Muscle layer of duodenum (tissue), 2 donors: ENCODE measurements around the gene DISC1.

Experiments used
- H3K27ac ChIP-seq: one replicate; pipeline ENCODE4 v1.7.0; 2013; ENCODE audit warnings: mild to moderate bottlenecking, low read length
- H3K27me3 ChIP-seq: one replicate; pipeline ENCODE4 v1.7.0; 2013; ENCODE audit warnings: low read depth, mild to moderate bottlenecking, control low read depth, low read length
- H3K36me3 ChIP-seq, 2 donors: one replicate each; pipeline ENCODE4 v1.7.0; 2013; ENCODE audit warnings: low read length in 2 of 2, control low read depth in 1 of 2, mild to moderate bottlenecking in 1 of 2; ENCODE audit not compliant: insufficient read depth in 2 of 2, control insufficient read depth in 1 of 2
- H3K4me1 ChIP-seq, 2 donors: one replicate each; pipeline ENCODE4 v1.7.0; 2013; ENCODE audit warnings: low read length in 2 of 2, mild to moderate bottlenecking in 2 of 2, control low read depth in 1 of 2, moderate library complexity in 1 of 2; ENCODE audit not compliant: insufficient read depth in 2 of 2, control insufficient read depth in 1 of 2
- H3K4me3 ChIP-seq, 2 donors: one replicate each; pipeline ENCODE4 v1.7.0; 2013; ENCODE audit warnings: low read length in 2 of 2, low read depth in 1 of 2, mild to moderate bottlenecking in 1 of 2
- H3K9me3 ChIP-seq, 2 donors: one replicate each; pipeline ENCODE4 v1.7.0; 2013; ENCODE audit warnings: low read length in 2 of 2, control low read depth in 1 of 2, mild to moderate bottlenecking in 1 of 2; ENCODE audit not compliant: control insufficient read depth in 1 of 2
- donor health status: healthy.

The DISC1 gene

GRCh38 chr1:231836227-231836893 is 209.8 kb downstream of the DISC1 start:
- Histone ChIP-seq H3K4me1 (no peaks in the 10 kb centered on the region), H3K36me3 (no peaks in the 10 kb centered on the region), H3K27ac (no peak overlapping the region), H3K27me3 (no peaks in the 10 kb centered on the region), H3K4me3 (no peak overlapping the region), H3K9me3 (no peaks in the 10 kb centered on the region)

GRCh38 chr1:231838521-231838920 is 211.9 kb downstream of the DISC1 start:
- Histone ChIP-seq H3K27me3 (no peaks in the 10 kb centered on the region), H3K4me3 (no peak overlapping the region), H3K27ac (no peak overlapping the region), H3K4me1 (no peaks in the 10 kb centered on the region), H3K36me3 (no peaks in the 10 kb centered on the region), H3K9me3 (no peaks in the 10 kb centered on the region)

- Histone ChIP-seq H3K27me3 (no peaks in the 10 kb centered on the region), H3K27ac (no peak overlapping the region), H3K4me3 (no peak overlapping the region), H3K4me1 (no peaks in the 10 kb centered on the region), H3K36me3 (no peaks in the 10 kb centered on the region), H3K9me3 (no peaks in the 10 kb centered on the region)
Measured at GRCh38 chr1:231839999-231840398, 213.4 kb downstream of the DISC1 start.

GRCh38 chr1:231841616-231842344 is 215.2 kb downstream of the DISC1 start:
- H3K36me3 ChIP-seq = no peaks in the 10 kb centered on the region
- no peaks in the 10 kb centered on the region for H3K27me3 ChIP-seq
- H3K9me3 ChIP-seq = no peaks in the 10 kb centered on the region
- no peak overlapping the region for H3K27ac ChIP-seq
- no peak overlapping the region for H3K4me3 ChIP-seq
- no peaks in the 10 kb centered on the region for H3K4me1 ChIP-seq

- Histone ChIP-seq H3K9me3 (no peaks in the 10 kb centered on the region), H3K4me3 (no peak overlapping the region), H3K27ac (no peak overlapping the region), H3K36me3 (no peaks in the 10 kb centered on the region), H3K27me3 (no peaks in the 10 kb centered on the region), H3K4me1 (no peaks in the 10 kb centered on the region)
Measured at GRCh38 chr1:231842441-231842840, 215.9 kb downstream of the DISC1 start.

- H3K4me1 ChIP-seq = no peaks in the 10 kb centered on the region
- H3K36me3 ChIP-seq = no peaks in the 10 kb centered on the region
- no peaks in the 10 kb centered on the region for H3K27me3 ChIP-seq
- no peak overlapping the region for H3K4me3 ChIP-seq
- H3K9me3 ChIP-seq = no peaks in the 10 kb centered on the region
- H3K27ac ChIP-seq = no peak overlapping the region
Measured at GRCh38 chr1:231844986-231845502, 218.5 kb downstream of the DISC1 start.

- Histone ChIP-seq H3K27me3 (no peaks in the 10 kb centered on the region), H3K4me1 (no peaks in the 10 kb centered on the region), H3K36me3 (no peaks in the 10 kb centered on the region), H3K27ac (no peak overlapping the region), H3K9me3 (no peaks in the 10 kb centered on the region), H3K4me3 (no peak overlapping the region)
Measured at GRCh38 chr1:231847612-231848397, 221.2 kb downstream of the DISC1 start.

- H3K27ac ChIP-seq = no peak overlapping the region
- no peaks in the 10 kb centered on the region for H3K9me3 ChIP-seq
- H3K4me3 ChIP-seq = no peak overlapping the region
- no peaks in the 10 kb centered on the region for H3K36me3 ChIP-seq
- H3K27me3 ChIP-seq = no peaks in the 10 kb centered on the region
- no peaks in the 10 kb centered on the region for H3K4me1 ChIP-seq
Measured at GRCh38 chr1:231849981-231850380, 223.4 kb downstream of the DISC1 start.

GRCh38 chr1:231850786-231851185 is 224.2 kb downstream of the DISC1 start:
- Histone ChIP-seq H3K4me3 (no peak overlapping the region), H3K4me1 (no peaks in the 10 kb centered on the region), H3K27ac (no peak overlapping the region), H3K27me3 (no peaks in the 10 kb centered on the region), H3K36me3 (no peaks in the 10 kb centered on the region), H3K9me3 (no peaks in the 10 kb centered on the region)

GRCh38 chr1:231853588-231854207 is 227.1 kb downstream of the DISC1 start:
- Histone ChIP-seq H3K4me1 (no peaks in the 10 kb centered on the region), H3K9me3 (no peaks in the 10 kb centered on the region), H3K27me3 (no peaks in the 10 kb centered on the region), H3K27ac (no peak overlapping the region), H3K4me3 (no peak overlapping the region), H3K36me3 (no peaks in the 10 kb centered on the region)

GRCh38 chr1:231855361-231855760 is 228.8 kb downstream of the DISC1 start:
- Histone ChIP-seq H3K4me1 (no peaks in the 10 kb centered on the region), H3K9me3 (no peaks in the 10 kb centered on the region), H3K36me3 (no peaks in the 10 kb centered on the region), H3K27me3 (no peaks in the 10 kb centered on the region), H3K27ac (no peak overlapping the region), H3K4me3 (no peak overlapping the region)
